Renal pelvis (tissue), 4 donors: ENCODE data around the gene TBX15. TPM values are rescaled to one million over a fixed set of nuclear protein-coding genes. Genes with fewer than 3 reads are reported as not detected.

Experiments
- DNase-seq: peaks from one replicate; pipeline ENCODE4 v3.0.0-alpha.2; 2013
- polyA plus RNA-seq, 3 donors: library from polyadenylated mRNA; unstranded; fragments of 120-200 nt; gene quantifications; one replicate each; pipeline ENCODE4 v1.2.1, GENCODE V29; 2013; ENCODE audit not compliant: insufficient read length in 3 of 3

Gene TBX15
- polyA plus RNA-seq, 3 donors, result 0.13 to 0.36 (median 0.27) TPM

GRCh38 chr1:118985640-118986554 lies 2.2 kb downstream of the TBX15 start:
- no peak for DNase-seq

DNA sequence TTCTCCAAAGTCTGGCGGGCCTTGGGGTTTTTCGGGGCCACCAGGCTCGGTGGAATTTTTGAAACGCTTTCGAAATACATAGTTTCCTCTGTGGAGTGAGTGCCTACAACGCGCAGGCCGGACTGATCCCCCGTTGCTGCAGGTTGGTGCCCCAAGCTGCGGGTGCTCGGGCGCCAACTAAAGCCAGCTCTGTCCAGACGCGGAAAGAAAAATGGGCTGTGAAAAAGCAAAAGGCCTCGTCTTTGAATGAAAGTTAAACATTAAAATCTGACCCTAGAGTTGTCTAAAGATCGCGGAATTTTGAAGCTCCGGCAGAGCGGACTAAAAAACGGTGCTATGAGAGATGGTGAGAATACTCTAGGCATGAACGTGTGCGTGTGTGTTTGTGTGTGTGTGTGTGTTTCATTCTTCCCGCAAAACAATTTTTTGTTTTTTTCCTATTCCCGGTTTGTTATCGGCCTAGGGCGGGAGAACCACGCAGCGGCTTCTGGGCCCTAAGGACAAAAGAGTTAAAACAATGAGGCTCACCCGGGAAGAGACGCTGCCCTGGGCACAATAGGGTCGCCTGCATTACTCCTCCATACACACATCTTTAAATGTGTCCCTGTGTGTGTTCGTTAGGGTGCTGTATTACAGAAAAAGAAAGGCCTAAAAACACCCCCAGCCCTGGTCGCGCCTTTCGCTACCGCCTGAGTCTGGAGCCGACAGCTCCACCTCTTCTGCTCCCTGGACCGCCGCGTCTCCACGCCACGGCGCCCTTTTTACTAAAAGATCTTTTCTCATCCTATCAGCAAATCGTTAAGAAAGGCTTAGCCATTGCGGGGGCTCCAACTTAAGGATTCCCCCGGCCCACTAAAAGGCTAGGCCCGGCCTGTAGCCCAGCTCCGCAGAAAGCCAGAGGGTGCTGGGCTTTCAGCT lies 3.2 kb downstream of the TBX15 start:
- DNase-seq, result no peak

GRCh38 chr1:118984086-118984721 lies 3.9 kb downstream of the TBX15 start:
- DNase-seq, result no peak

GRCh38 chr1:118983558-118984041 lies 4.5 kb downstream of the TBX15 start:
- DNase-seq, result no peak

DNA sequence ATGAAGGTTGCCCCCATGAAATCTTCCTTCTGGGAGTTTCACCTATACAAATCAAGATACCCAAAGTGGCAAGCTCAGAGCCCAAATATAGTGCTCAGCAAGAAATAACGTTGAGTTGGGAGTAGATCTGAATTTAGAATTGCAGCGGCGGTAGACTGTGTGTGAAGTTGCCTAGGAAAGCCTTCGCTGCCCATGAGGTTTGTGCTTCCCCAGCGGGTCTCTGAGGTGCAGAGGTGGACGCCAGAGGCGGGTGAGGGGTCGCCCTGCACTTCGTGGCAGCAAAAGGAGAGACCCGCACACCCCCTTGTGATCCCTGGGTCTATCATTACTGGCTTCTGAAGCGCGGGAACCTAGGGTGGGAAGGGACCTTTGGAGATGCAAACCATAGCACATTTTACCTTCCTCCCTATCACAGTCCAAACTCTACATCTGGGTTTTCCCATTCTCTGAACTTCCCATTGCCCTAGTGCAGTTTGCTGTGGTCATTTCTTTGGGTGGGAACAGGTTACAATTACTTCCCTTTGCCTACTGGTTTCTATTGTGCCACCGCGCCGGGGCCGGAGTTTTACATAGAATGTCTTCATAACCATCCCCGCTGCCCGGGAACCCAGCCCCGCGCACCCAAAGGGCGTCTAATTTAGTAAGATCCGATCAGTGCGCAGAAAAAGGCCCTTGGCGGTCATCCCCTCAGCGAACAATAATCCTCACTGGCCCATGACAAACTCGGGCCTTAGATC lies 5.2 kb downstream of the TBX15 start:
- DNase-seq, result no peak

- no peak for DNase-seq
These were observed 5.9 kb downstream of the TBX15 start for GRCh38 chr1:118982266-118982665.

GRCh38 chr1:118981436-118981835 lies 6.7 kb downstream of the TBX15 start:
- no peak for DNase-seq

DNA sequence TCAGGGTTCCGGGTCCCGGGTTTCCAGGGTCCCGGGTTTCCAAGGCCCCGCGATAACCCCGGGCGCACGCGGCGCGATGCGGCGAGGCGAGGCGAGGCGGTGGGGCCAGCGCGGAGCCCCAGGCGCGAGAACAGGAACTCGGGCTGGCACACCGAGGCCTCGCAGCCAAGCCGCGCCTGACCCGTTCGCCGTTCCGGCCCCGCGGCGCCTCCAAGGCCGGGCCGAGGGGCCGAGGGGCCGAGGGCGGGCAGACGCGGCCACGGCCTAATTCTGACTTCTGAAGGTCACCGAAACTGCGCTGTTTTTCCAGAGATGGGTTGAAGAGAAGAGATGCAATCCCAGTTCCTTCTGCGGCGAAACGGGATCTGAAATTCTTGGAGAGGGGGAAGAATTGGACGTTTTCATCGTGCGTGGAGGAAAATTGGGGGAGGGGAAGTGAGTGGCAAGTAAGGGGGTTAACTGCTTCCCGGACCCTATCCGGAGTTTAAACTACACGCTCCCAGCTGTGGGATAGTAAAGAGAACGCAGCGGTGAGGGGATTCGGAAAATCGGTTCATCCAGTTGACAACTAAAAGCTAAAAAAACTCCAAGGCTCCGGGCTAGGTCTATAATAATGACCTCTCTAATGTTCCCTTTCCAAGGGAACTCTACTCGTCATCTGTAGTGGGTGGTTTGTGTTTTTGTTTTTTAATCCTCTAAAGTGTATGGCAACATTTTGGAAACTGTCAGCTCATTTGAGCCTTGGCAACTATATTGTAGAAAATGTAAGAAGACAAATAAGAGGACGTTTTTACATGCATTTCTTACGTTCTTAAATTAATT lies 8.2 kb downstream of the TBX15 start:
- DNase-seq, result no peak

GRCh38 chr1:118978914-118979701 lies 9.0 kb downstream of the TBX15 start:
- no peak for DNase-seq

GRCh38 chr1:118977600-118977999 lies 10.5 kb downstream of the TBX15 start:
- no peak for DNase-seq

DNA sequence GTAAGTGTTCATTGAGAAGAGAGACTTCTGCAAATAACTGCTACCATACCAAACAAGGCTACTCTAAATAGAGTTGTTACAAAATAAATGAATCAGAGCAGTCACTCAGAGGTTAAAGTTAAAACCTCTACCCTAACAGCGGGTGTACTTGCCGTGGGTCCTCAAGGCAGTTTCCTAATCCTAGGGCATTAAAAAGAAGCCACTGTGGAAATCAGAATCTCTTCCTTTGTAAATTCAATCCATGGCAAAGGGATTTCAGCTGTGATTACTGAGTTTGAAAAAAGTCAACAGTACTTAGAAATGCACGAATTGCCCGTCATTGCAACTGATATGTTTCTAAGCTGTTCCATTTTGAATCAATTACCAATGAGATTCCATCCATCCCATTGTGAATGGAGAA lies 13.5 kb downstream of the TBX15 start:
- DNase-seq, result no peak

- DNase-seq, result no peak
These were observed 14.5 kb downstream of the TBX15 start for GRCh38 chr1:118973531-118974137.

DNA sequence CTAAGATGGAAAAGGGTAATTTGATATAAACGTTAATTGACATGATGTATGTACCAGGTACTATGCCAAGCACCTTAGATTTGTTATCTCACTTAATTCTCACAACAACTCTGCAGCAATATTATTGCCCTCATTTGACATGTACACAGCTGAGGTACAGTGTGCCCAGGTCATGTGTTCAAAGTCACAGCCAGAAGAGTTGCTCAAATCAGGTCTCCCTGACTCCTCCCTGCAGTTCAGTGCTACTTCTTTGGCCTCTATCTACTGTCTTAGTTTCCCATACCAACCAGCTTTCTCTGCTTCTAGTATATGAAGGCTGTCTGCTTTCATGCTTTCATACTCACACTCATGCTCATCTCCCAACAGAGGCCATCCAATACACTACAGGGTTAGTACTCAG lies 15.1 kb downstream of the TBX15 start:
- no peak for DNase-seq

- no peak for DNase-seq
These were observed 17.7 kb downstream of the TBX15 start for GRCh38 chr1:118970451-118970850.

- no peak for DNase-seq
These were observed 24.4 kb downstream of the TBX15 start for GRCh38 chr1:118963456-118964430.

- no peak for DNase-seq
These were observed 25.0 kb downstream of the TBX15 start for GRCh38 chr1:118963138-118963455.

DNA sequence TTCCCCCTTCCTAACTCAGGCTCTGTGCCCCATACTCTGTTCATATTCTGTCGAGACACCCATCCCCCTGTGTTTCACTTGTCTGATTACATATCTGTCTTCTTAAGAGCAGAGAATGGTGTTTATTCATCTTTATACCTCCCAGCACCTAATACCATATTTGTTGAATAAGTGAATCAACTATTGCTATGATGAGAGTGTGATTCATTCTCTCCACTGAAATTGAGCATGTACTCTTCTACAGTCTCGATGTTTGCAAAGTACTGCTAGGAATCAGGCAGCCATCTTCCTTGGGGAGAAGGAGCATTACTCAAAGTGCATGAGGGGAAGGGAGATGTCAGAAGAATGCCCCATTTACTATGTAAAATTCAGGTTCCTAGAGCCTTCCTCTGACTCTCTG lies 27.0 kb downstream of the TBX15 start:
- no peak for DNase-seq

- DNase-seq, result peak; percentile 43
These were observed 27.5 kb downstream of the TBX15 start for GRCh38 chr1:118960567-118961136.
